CD14-positive monocyte (primary cell): ENCODE results near the gene HDHD5. TPM values are rescaled to one million over a fixed set of nuclear protein-coding genes. Genes with fewer than 3 reads are reported as not detected.
A peak's percentile ranks its signal among the peaks of the same experiment; 100 is the strongest.

Experiments
- DNase-seq, 3 donors: peaks; one replicate each; pipeline ENCODE4 v3.0.0-alpha.2; 2011 to 2022
- H2AFZ ChIP-seq: 2 replicates; pipeline ENCODE4 v1.6.0; 2012; ENCODE audit warnings: mild to moderate bottlenecking, low read depth, low read length, inconsistent platforms; ENCODE audit not compliant: insufficient read depth, poor library complexity, severe bottlenecking
- H3K27ac ChIP-seq, 2 donors: 1 replicate in 1 of 2; 2 replicates in 1 of 2; pipeline ENCODE4 v1.5.1; 2012 to 2013; ENCODE audit warnings: low read length in 2 of 2, control low read depth in 1 of 2, inconsistent platforms in 1 of 2, low read depth in 1 of 2, mild to moderate bottlenecking in 1 of 2
- H3K27me3 ChIP-seq, 2 donors: one replicate each; pipeline versions ENCODE4 v1.6.0 to v1.6.1; 2011 to 2013; ENCODE audit warnings: low read length in 2 of 2; ENCODE audit not compliant: control insufficient read depth in 2 of 2, insufficient read depth in 2 of 2
- H3K36me3 ChIP-seq, 2 donors: replicated peaks in 1 of 2; 1 replicate in 1 of 2; 2 replicates in 1 of 2; pipeline versions ENCODE4 v1.5.1 to v1.6.1; 2012 to 2013; ENCODE audit warnings: low read length in 2 of 2, control low read depth in 1 of 2, inconsistent platforms in 1 of 2, mild to moderate bottlenecking in 1 of 2; ENCODE audit not compliant: insufficient read depth in 2 of 2, control insufficient read depth in 1 of 2
- H3K4me1 ChIP-seq, 2 donors: 1 replicate in 1 of 2; 2 replicates in 1 of 2; pipeline versions ENCODE4 v1.5.1 to v1.6.1; 2012 to 2013; ENCODE audit warnings: low read length in 2 of 2, control low read depth in 1 of 2, inconsistent platforms in 1 of 2, mild to moderate bottlenecking in 1 of 2, moderate library complexity in 1 of 2; ENCODE audit not compliant: insufficient read depth in 2 of 2, control insufficient read depth in 1 of 2
- H3K4me2 ChIP-seq: replicated peaks from 2 replicates; pipeline ENCODE3; 2012; ENCODE audit warnings: low read length, moderate library complexity, mild to moderate bottlenecking; ENCODE audit not compliant: poor library complexity, severe bottlenecking; ENCODE audit errors: extremely low read depth
- H3K4me3 ChIP-seq, 3 experiments: fragments of 200-600 bp in 1 of 3; sonication (generic) in 1 of 3; replicated peaks in 1 of 3; 1 replicate in 2 of 3; 2 replicates in 1 of 3; pipeline ENCODE4 v1.5.1; 2011 to 2013; ENCODE audit warnings: low read length in 3 of 3, mild to moderate bottlenecking in 3 of 3, control low read depth in 2 of 3, low read depth in 2 of 3, inconsistent platforms in 1 of 3, moderate library complexity in 1 of 3
- H3K79me2 ChIP-seq: 2 replicates; pipeline ENCODE4 v1.6.0; 2012; ENCODE audit warnings: mild to moderate bottlenecking, control low read depth, inconsistent platforms, low read length, moderate library complexity; ENCODE audit not compliant: insufficient read depth
- H3K9ac ChIP-seq: 2 replicates; pipeline ENCODE4 v1.6.0; 2017; ENCODE audit warnings: low read length, mild to moderate bottlenecking; ENCODE audit not compliant: insufficient read depth, poor library complexity, severe bottlenecking
- H3K9me3 ChIP-seq, 2 donors: replicated peaks in 1 of 2; 1 replicate in 1 of 2; 2 replicates in 1 of 2; pipeline versions ENCODE4 v1.5.1 to v1.6.1; 2012 to 2013; ENCODE audit warnings: low read length in 2 of 2, control low read depth in 1 of 2; ENCODE audit not compliant: control insufficient read depth in 1 of 2, insufficient read depth in 1 of 2
- H4K20me1 ChIP-seq: 2 replicates; pipeline ENCODE4 v1.6.0; 2012; ENCODE audit warnings: mild to moderate bottlenecking, low read length, control low read depth, moderate library complexity; ENCODE audit not compliant: insufficient read depth
- H3K27ac Mint-ChIP-seq, 7 donors: one replicate each; pipeline ENCODE4 v1.8.0; 2020; ENCODE audit warnings: mild to moderate bottlenecking in 7 of 7, mixed read lengths in 7 of 7, moderate library complexity in 6 of 7, inconsistent platforms in 2 of 7
- H3K27me3 Mint-ChIP-seq, 3 donors: one replicate each; pipeline ENCODE4 v1.8.0; 2021 to 2022; ENCODE audit warnings: low read depth in 3 of 3, mild to moderate bottlenecking in 3 of 3, mixed read lengths in 3 of 3, moderate library complexity in 3 of 3, inconsistent platforms in 1 of 3
- H3K36me3 Mint-ChIP-seq, 2 donors: one replicate each; pipeline ENCODE4 v1.8.0; 2020; ENCODE audit warnings: mixed read lengths in 2 of 2, inconsistent platforms in 1 of 2, mild to moderate bottlenecking in 1 of 2
- H3K4me1 Mint-ChIP-seq: one replicate; pipeline ENCODE4 v1.8.0; 2020; ENCODE audit warnings: mild to moderate bottlenecking, mixed read lengths
- H3K4me3 Mint-ChIP-seq, 2 donors: one replicate each; pipeline ENCODE4 v1.8.0; 2020; ENCODE audit warnings: mild to moderate bottlenecking in 2 of 2, mixed read lengths in 2 of 2, moderate library complexity in 1 of 2
- H3K9me3 Mint-ChIP-seq, 7 donors: one replicate each; pipeline ENCODE4 v1.8.0; 2020 to 2022; ENCODE audit warnings: mixed read lengths in 7 of 7, mild to moderate bottlenecking in 6 of 7, moderate library complexity in 6 of 7, inconsistent platforms in 2 of 7
- CTCF ChIP-seq: fragments of 200-600 bp; IDR thresholded peaks from one replicate; pipeline ENCODE4 v1.8.0; 2022; ENCODE audit warnings: antibody characterized with exemption, mild to moderate bottlenecking
- WGBS: methylation state at CpG from one replicate; pipeline ENCODE4 v1.1.5; 2013; ENCODE audit warnings: missing lambda C conversion rate; ENCODE audit not compliant: insufficient coverage; 5-methylcytosine and 5-hydroxymethylcytosine counted together
- intact Hi-C, 2 donors: fragments of 100-400 bp; cut with micrococcal nuclease; formaldehyde crosslinking; loops; one replicate each; pipeline versions ENCODE4 v1.15.0 to v1.15.1; 2023
- polyA plus RNA-seq, 3 donors: library from polyadenylated mRNA; depleted of rRNA in 1 of 3; unstranded in 2 of 3; stranded (reverse) in 1 of 3; fragments of 300-500 nt in 2 of 3; fragments of >200 nt in 1 of 3; fragmentation: Illumina TruSeq in 2 of 3; gene quantifications; 1 replicate in 2 of 3; 2 replicates in 1 of 3; pipeline ENCODE4 v1.2.3, GENCODE V29; 2012 to 2021

HDHD5 gene
- polyA plus RNA-seq, 3 donors, result 75.9 to 119 (median 79.9) TPM

- peaks cover 50 to 55% of the 10 kb centered on the region in 2 donors for H3K4me1 ChIP-seq
- Mint-ChIP-seq H3K27me3 (peaks cover 0 to 21% (median 8%) of the 10 kb centered on the region in 3 donors), H3K4me3 (peak overlapping the region in 1 of 2 donors; percentile 87), H3K4me1 (peaks cover 51% of the 10 kb centered on the region), H3K36me3 (peaks cover 0 to 5% of the 10 kb centered on the region in 2 donors), H3K9me3 (peaks cover 0 to 5% (median 0%) of the 10 kb centered on the region in 7 donors), H3K27ac (no peak overlapping the region)
- peak overlapping the region; percentile 49 for H3K9ac ChIP-seq
- intact Hi-C loops, result loop anchor here (2.0 to 5.0 kb wide), 2 partner anchors 14 to 37 kb away; partner anchors contain the start of gene HDHD5 (in 1 of the 2)
- no peak for DNase-seq
- H4K20me1 ChIP-seq, result peaks cover 38% of the 10 kb centered on the region
- H3K4me2 ChIP-seq, result peak overlapping the region; percentile 86
- H3K9me3 ChIP-seq, result no peaks in the 10 kb centered on the region
- H2AFZ ChIP-seq, result peak overlapping the region; percentile 74
- H3K4me3 ChIP-seq, result peak overlapping the region; percentile 44 to 79 (median 56)
- H3K36me3 ChIP-seq, result no peaks in the 10 kb centered on the region
- H3K79me2 ChIP-seq, result peaks cover 26% of the 10 kb centered on the region
- no peak for TF ChIP-seq CTCF
- under 1% methylated on average over 70 of the region's 70 CpGs for WGBS
- H3K27ac ChIP-seq, result no peak overlapping the region
- H3K27me3 ChIP-seq, result peaks cover 3 to 8% of the 10 kb centered on the region in 2 donors
These were observed 38.3 kb downstream of the HDHD5 start for GRCh38 chr22:17120711-17121232.

- peaks cover 0 to 5% (median 0%) of the 10 kb centered on the region in 7 donors for H3K9me3 Mint-ChIP-seq
- no peaks in the 10 kb centered on the region for H3K9me3 ChIP-seq
- peaks cover 56% of the 10 kb centered on the region for H3K4me1 Mint-ChIP-seq
- H3K9ac ChIP-seq, result no peak overlapping the region
- peaks cover 0 to 6% of the 10 kb centered on the region in 2 donors for H3K36me3 Mint-ChIP-seq
- H3K79me2 ChIP-seq, result peaks cover 26% of the 10 kb centered on the region
- H4K20me1 ChIP-seq, result peaks cover 40% of the 10 kb centered on the region
- no peak overlapping the region for H3K27ac ChIP-seq
- H2AFZ ChIP-seq, result no peak overlapping the region
- H3K4me3 ChIP-seq, result peak overlapping the region; percentile 22 to 79 (median 34)
- peaks cover 3 to 8% of the 10 kb centered on the region in 2 donors for H3K27me3 ChIP-seq
- peak overlapping the region; percentile 62 to 80 for H3K4me3 Mint-ChIP-seq
- WGBS, result 6% methylated on average over 36 of the region's 45 CpGs
- peaks cover 55 to 60% of the 10 kb centered on the region in 2 donors for H3K4me1 ChIP-seq
- intact Hi-C loops, result loop anchor here (2.0 to 5.0 kb wide), 2 partner anchors 13 to 37 kb away; partner anchors contain the start of gene HDHD5 (in 1 of the 2)
- H3K27me3 Mint-ChIP-seq, result peaks cover 0 to 21% (median 8%) of the 10 kb centered on the region in 3 donors
- H3K27ac Mint-ChIP-seq, result no peak overlapping the region
- DNase-seq, result peak in 2 of 3 donors; percentile 40 to 46
- no peaks in the 10 kb centered on the region for H3K36me3 ChIP-seq
- H3K4me2 ChIP-seq, result peak overlapping the region; percentile 86
- TF ChIP-seq CTCF, result no peak
These were observed 38.8 kb downstream of the HDHD5 start for GRCh38 chr22:17120281-17120680.
